IPS DF 6.9 (cell line): ENCODE results near the gene TRPM8.

Experiments
- DNase-seq: peaks from one replicate; pipeline ENCODE4 v3.0.0-alpha.2; 2013; ENCODE audit warnings: low read depth, low spot score
- H3K27ac ChIP-seq: one replicate; pipeline ENCODE4 v1.5.1; 2013; ENCODE audit warnings: low read length, control low read depth
- H3K27me3 ChIP-seq: 2 replicates; pipeline ENCODE4 v1.6.1; 2013; ENCODE audit warnings: mild to moderate bottlenecking, low read length; ENCODE audit not compliant: control insufficient read depth, insufficient read depth
- H3K36me3 ChIP-seq: 2 replicates; pipeline ENCODE4 v1.6.1; 2013; ENCODE audit warnings: low read length; ENCODE audit not compliant: control insufficient read depth, insufficient read depth
- H3K4me1 ChIP-seq: 2 replicates; pipeline ENCODE4 v1.6.1; 2013; ENCODE audit warnings: low read length; ENCODE audit not compliant: control insufficient read depth, insufficient read depth
- H3K4me3 ChIP-seq: 2 replicates; pipeline ENCODE4 v1.5.1; 2013; ENCODE audit warnings: mild to moderate bottlenecking, low read length
- H3K9me3 ChIP-seq: 2 replicates; pipeline ENCODE4 v1.6.1; 2013; ENCODE audit warnings: low read length, inconsistent platforms; ENCODE audit not compliant: control insufficient read depth, insufficient read depth
- WGBS: extraction: QIAGEN DNeasy Blood & Tissue Kit; methylation state at CpG from one replicate; pipeline ENCODE4 v1.1.7; 2013; ENCODE audit warnings: mixed read lengths, missing lambda C conversion rate; ENCODE audit not compliant: insufficient read length, insufficient coverage; 5-methylcytosine and 5-hydroxymethylcytosine counted together

Gene TRPM8

DNA sequence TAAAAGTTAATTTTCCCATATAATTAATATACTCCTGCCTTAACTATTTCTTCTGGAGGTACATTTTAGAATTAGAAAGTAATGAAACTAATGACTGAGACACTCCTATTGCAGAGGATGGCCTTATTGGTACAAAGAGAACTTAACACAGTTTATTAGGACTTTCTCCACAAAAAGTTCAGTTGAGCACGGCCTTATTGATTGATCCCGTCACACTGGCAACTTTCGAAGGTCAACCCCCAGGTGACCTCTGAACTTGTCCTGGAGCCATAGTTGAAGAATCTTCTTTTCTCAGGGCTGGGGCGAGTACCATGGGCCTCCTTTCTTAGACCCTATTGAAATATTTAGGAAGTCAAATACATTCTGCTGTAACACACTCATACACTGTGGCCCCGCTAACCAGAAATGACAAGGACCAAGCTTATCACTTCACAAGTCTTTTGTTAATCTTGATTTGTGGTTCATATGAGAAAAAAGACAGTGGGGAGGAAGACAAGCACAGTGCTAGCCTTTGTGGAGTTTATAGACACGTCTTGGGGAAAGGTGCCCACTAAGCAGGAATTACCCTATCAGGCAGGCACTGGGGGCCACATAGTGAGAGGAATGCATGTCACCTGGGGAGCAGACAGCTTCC lies 144.6 kb downstream of the TRPM8 start:
- Histone ChIP-seq H3K36me3 (no peaks in the 10 kb centered on the region), H3K27me3 (no peaks in the 10 kb centered on the region), H3K4me3 (no peak overlapping the region), H3K27ac (no peak overlapping the region), H3K4me1 (no peaks in the 10 kb centered on the region), H3K9me3 (no peaks in the 10 kb centered on the region)
- DNase-seq = no peak
- WGBS = no CpG with 5 or more reads among the region's 6 CpGs

DNA sequence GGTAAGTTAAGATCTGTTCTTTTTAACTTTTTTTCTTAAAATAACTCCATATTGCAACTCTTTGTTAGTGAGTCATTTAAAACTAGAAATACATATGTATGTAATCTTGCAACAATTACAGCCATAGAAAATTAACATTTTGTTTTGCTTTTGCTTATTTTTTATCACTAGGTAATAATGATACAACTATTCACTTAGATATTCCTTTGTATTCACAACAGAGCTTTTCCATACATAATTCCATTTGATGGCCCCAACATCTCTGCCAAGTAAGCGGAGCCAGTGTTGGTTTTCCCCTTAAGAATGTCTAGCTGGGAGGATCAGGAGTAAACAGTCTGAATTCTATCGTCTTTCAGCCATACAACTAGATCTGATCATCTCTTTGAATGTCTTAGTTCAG lies 149.4 kb downstream of the TRPM8 start:
- Histone ChIP-seq H3K4me3 (no peak overlapping the region), H3K27me3 (no peaks in the 10 kb centered on the region), H3K27ac (no peak overlapping the region), H3K36me3 (no peaks in the 10 kb centered on the region), H3K4me1 (no peaks in the 10 kb centered on the region), H3K9me3 (no peaks in the 10 kb centered on the region)
- WGBS = no CpG with 5 or more reads among the region's 2 CpGs
- no peak for DNase-seq
